ENCODE data around the gene PIK3R3. TPM values are rescaled to one million over a fixed set of nuclear protein-coding genes. Genes with fewer than 3 reads are reported as not detected.
"Not testable (repeated sequence)": the region's sequence is repeated elsewhere in the genome, so short reads cannot be mapped to it uniquely, and the experiment has no call there.

PIK3R3 gene
- polyA plus RNA-seq, 2 donors: 1.3 to 2.6 TPM

GRCh38 chr1:46113948-46114347 lies 18.5 kb downstream of the PIK3R3 start:
- Histone ChIP-seq H3K9me3 (ENCODE audit: control insufficient read depth in 2 of 2, insufficient read depth in 1 of 2, low read depth in 1 of 2, low read length in 1 of 2) (no peaks in the 10 kb centered on the region), H3K36me3 (ENCODE audit: control insufficient read depth in 2 of 2, insufficient read depth in 2 of 2, low read length in 1 of 2) (no peaks in the 10 kb centered on the region), H3K27ac (ENCODE audit: low read depth in 2 of 2, low read length in 1 of 2) (no peak overlapping the region), H3K4me1 (ENCODE audit: control insufficient read depth in 2 of 2, insufficient read depth in 2 of 2, low read length in 1 of 2) (peaks cover 0 to 2% of the 10 kb centered on the region in 2 donors), H3K4me3 (ENCODE audit: low read depth in 1 of 2, low read length in 2 of 2) (no peak overlapping the region), H3K27me3 (ENCODE audit: control insufficient read depth in 1 of 2, insufficient read depth in 2 of 2, low read length in 2 of 2) (no peaks in the 10 kb centered on the region)
- WGBS, 2 donors: 83 to 92% methylated on average over 5 of the region's 5 CpGs

DNA sequence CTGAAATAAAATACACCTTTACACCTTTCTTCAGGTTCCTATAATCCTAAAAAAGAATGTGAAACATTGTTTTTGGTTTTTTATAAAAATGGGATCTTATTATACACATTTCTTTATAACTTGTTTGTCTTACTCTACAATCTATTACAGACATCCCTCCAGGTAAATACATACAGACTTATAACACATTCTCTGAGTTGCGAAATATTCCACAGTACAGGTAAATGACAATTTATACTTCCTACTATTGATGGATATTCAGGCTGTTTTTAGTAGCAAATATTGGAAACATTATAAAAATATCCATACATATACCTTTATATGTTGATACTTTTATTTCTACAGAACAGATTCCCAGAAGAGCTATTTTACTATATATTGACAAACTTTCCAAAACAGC lies 20.3 kb downstream of the PIK3R3 start:
- Histone ChIP-seq H3K4me3 (ENCODE audit: low read depth in 1 of 2, low read length in 2 of 2) (no peak overlapping the region), H3K4me1 (ENCODE audit: control insufficient read depth in 2 of 2, insufficient read depth in 2 of 2, low read length in 1 of 2) (no peaks in the 10 kb centered on the region), H3K36me3 (ENCODE audit: control insufficient read depth in 2 of 2, insufficient read depth in 2 of 2, low read length in 1 of 2) (no peaks in the 10 kb centered on the region), H3K27ac (ENCODE audit: low read depth in 2 of 2, low read length in 1 of 2) (no peak overlapping the region), H3K27me3 (ENCODE audit: control insufficient read depth in 1 of 2, insufficient read depth in 2 of 2, low read length in 2 of 2) (no peaks in the 10 kb centered on the region), H3K9me3 (ENCODE audit: control insufficient read depth in 2 of 2, insufficient read depth in 1 of 2, low read depth in 1 of 2, low read length in 1 of 2) (no peaks in the 10 kb centered on the region)
- WGBS, 2 donors: 97 to 100% methylated on average over 1 of the region's 1 CpG

GRCh38 chr1:46110521-46110920 lies 21.9 kb downstream of the PIK3R3 start:
- Histone ChIP-seq H3K27me3 (ENCODE audit: control insufficient read depth in 1 of 2, insufficient read depth in 2 of 2, low read length in 2 of 2) (no peaks in the 10 kb centered on the region), H3K4me3 (ENCODE audit: low read depth in 1 of 2, low read length in 2 of 2) (no peak overlapping the region), H3K4me1 (ENCODE audit: control insufficient read depth in 2 of 2, insufficient read depth in 2 of 2, low read length in 1 of 2) (no peaks in the 10 kb centered on the region), H3K36me3 (ENCODE audit: control insufficient read depth in 2 of 2, insufficient read depth in 2 of 2, low read length in 1 of 2) (no peaks in the 10 kb centered on the region), H3K9me3 (ENCODE audit: control insufficient read depth in 2 of 2, insufficient read depth in 1 of 2, low read depth in 1 of 2, low read length in 1 of 2) (no peaks in the 10 kb centered on the region), H3K27ac (ENCODE audit: low read depth in 2 of 2, low read length in 1 of 2) (no peak overlapping the region)
- WGBS, 2 donors: 90 to 100% methylated on average over 1 of the region's 1 CpG

DNA sequence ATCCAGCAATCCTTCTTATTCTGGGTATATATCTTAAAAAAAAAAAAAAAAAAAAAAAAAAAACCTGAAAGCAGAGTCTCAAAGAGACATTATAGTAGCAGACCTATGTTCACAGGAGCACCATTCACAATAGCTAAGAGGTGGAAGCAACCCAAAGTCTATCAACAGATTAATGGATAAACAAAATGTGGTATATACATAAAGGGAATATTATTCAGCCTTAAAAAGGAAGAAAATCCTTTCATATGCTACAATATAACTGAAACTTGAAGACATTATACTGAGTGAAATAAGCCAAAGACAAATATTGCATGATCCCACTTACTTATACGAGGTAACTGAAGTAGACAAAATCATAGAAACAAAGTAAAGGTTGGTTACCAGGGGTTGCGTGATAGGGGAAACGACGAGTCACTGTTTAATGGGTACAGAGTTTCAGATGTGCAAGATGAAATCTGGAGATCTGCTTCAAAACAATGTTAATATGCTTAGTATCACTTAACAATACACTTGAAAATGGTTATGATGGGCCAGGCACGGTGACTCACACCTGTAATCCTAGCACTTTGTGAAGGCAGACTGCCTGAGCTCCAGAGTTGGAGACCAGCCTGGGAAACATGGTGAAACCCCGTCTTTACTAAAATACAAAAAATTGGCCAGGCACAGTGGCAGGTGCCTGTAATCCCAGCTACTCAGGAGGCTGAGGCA lies 29.5 kb downstream of the PIK3R3 start:
- 70 to 83% methylated on average over 6 of the region's 6 CpGs for WGBS, 2 donors
- Histone ChIP-seq H3K9me3 (ENCODE audit: control insufficient read depth in 2 of 2, insufficient read depth in 1 of 2, low read depth in 1 of 2, low read length in 1 of 2) (no peaks in the 10 kb centered on the region), H3K4me3 (ENCODE audit: low read depth in 1 of 2, low read length in 2 of 2) (no peak overlapping the region), H3K27me3 (ENCODE audit: control insufficient read depth in 1 of 2, insufficient read depth in 2 of 2, low read length in 2 of 2) (no peaks in the 10 kb centered on the region), H3K36me3 (ENCODE audit: control insufficient read depth in 2 of 2, insufficient read depth in 2 of 2, low read length in 1 of 2) (no peaks in the 10 kb centered on the region), H3K27ac (ENCODE audit: low read depth in 2 of 2, low read length in 1 of 2) (no peak overlapping the region), H3K4me1 (ENCODE audit: control insufficient read depth in 2 of 2, insufficient read depth in 2 of 2, low read length in 1 of 2) (no peaks in the 10 kb centered on the region)

GRCh38 chr1:46099215-46099614 lies 33.2 kb downstream of the PIK3R3 start:
- Histone ChIP-seq H3K4me1 (ENCODE audit: control insufficient read depth in 2 of 2, insufficient read depth in 2 of 2, low read length in 1 of 2) (no peaks in the 10 kb centered on the region), H3K27ac (ENCODE audit: low read depth in 2 of 2, low read length in 1 of 2) (no peak overlapping the region), H3K27me3 (ENCODE audit: control insufficient read depth in 1 of 2, insufficient read depth in 2 of 2, low read length in 2 of 2) (no peaks in the 10 kb centered on the region), H3K4me3 (ENCODE audit: low read depth in 1 of 2, low read length in 2 of 2) (no peak overlapping the region), H3K9me3 (ENCODE audit: control insufficient read depth in 2 of 2, insufficient read depth in 1 of 2, low read depth in 1 of 2, low read length in 1 of 2) (no peaks in the 10 kb centered on the region), H3K36me3 (ENCODE audit: control insufficient read depth in 2 of 2, insufficient read depth in 2 of 2, low read length in 1 of 2) (no peaks in the 10 kb centered on the region)
- WGBS, 2 donors: 88 to 100% methylated on average over 1 of the region's 1 CpG

- 88 to 90% methylated on average over 3 of the region's 3 CpGs for WGBS, 2 donors
- Histone ChIP-seq H3K27me3 (ENCODE audit: control insufficient read depth in 1 of 2, insufficient read depth in 2 of 2, low read length in 2 of 2) (no peaks in the 10 kb centered on the region), H3K4me3 (ENCODE audit: low read depth in 1 of 2, low read length in 2 of 2) (no peak overlapping the region)
Observed at GRCh38 chr1:46098027-46098712, 34.3 kb downstream of the PIK3R3 start.

GRCh38 chr1:46097149-46097472 lies 35.3 kb downstream of the PIK3R3 start:
- WGBS, 2 donors: 100% methylated on average over 1 of the region's 1 CpG
- Histone ChIP-seq H3K27ac (ENCODE audit: low read depth in 2 of 2, low read length in 1 of 2) (no peak overlapping the region), H3K4me3 (ENCODE audit: low read depth in 1 of 2, low read length in 2 of 2) (no peak overlapping the region), H3K36me3 (ENCODE audit: control insufficient read depth in 2 of 2, insufficient read depth in 2 of 2, low read length in 1 of 2) (no peaks in the 10 kb centered on the region), H3K9me3 (ENCODE audit: control insufficient read depth in 2 of 2, insufficient read depth in 1 of 2, low read depth in 1 of 2, low read length in 1 of 2) (no peaks in the 10 kb centered on the region), H3K4me1 (ENCODE audit: control insufficient read depth in 2 of 2, insufficient read depth in 2 of 2, low read length in 1 of 2) (no peaks in the 10 kb centered on the region), H3K27me3 (ENCODE audit: control insufficient read depth in 1 of 2, insufficient read depth in 2 of 2, low read length in 2 of 2) (no peaks in the 10 kb centered on the region)

More at GRCh38 chr1:46098027-46098712, 34.3 kb downstream of the PIK3R3 start:
- Histone ChIP-seq H3K4me1 (ENCODE audit: control insufficient read depth in 2 of 2, insufficient read depth in 2 of 2, low read length in 1 of 2) (no peaks in the 10 kb centered on the region), H3K27ac (ENCODE audit: low read depth in 2 of 2, low read length in 1 of 2) (no peak overlapping the region), H3K9me3 (ENCODE audit: control insufficient read depth in 2 of 2, insufficient read depth in 1 of 2, low read depth in 1 of 2, low read length in 1 of 2) (no peaks in the 10 kb centered on the region), H3K36me3 (ENCODE audit: control insufficient read depth in 2 of 2, insufficient read depth in 2 of 2, low read length in 1 of 2) (no peaks in the 10 kb centered on the region)

GRCh38 chr1:46096269-46097148 lies 35.9 kb downstream of the PIK3R3 start:
- Histone ChIP-seq H3K4me1 (ENCODE audit: control insufficient read depth in 2 of 2, insufficient read depth in 2 of 2, low read length in 1 of 2) (no peaks in the 10 kb centered on the region), H3K27me3 (ENCODE audit: control insufficient read depth in 1 of 2, insufficient read depth in 2 of 2, low read length in 2 of 2) (no peaks in the 10 kb centered on the region), H3K4me3 (ENCODE audit: low read depth in 1 of 2, low read length in 2 of 2) (no peak overlapping the region), H3K9me3 (ENCODE audit: control insufficient read depth in 2 of 2, insufficient read depth in 1 of 2, low read depth in 1 of 2, low read length in 1 of 2) (no peaks in the 10 kb centered on the region), H3K27ac (ENCODE audit: low read depth in 2 of 2, low read length in 1 of 2) (no peak overlapping the region), H3K36me3 (ENCODE audit: control insufficient read depth in 2 of 2, insufficient read depth in 2 of 2, low read length in 1 of 2) (no peaks in the 10 kb centered on the region)
- WGBS, 2 donors: 86 to 88% methylated on average over 10 of the region's 10 CpGs

GRCh38 chr1:46095110-46095509 lies 37.3 kb downstream of the PIK3R3 start:
- H3K9me3 ChIP-seq (ENCODE audit: control insufficient read depth in 2 of 2, insufficient read depth in 1 of 2, low read depth in 1 of 2, low read length in 1 of 2); H3K4me3 ChIP-seq (ENCODE audit: low read depth in 1 of 2, low read length in 2 of 2); H3K27me3 ChIP-seq (ENCODE audit: control insufficient read depth in 1 of 2, insufficient read depth in 2 of 2, low read length in 2 of 2); H3K4me1 ChIP-seq (ENCODE audit: control insufficient read depth in 2 of 2, insufficient read depth in 2 of 2, low read length in 1 of 2); H3K36me3 ChIP-seq (ENCODE audit: control insufficient read depth in 2 of 2, insufficient read depth in 2 of 2, low read length in 1 of 2); H3K27ac ChIP-seq (ENCODE audit: low read depth in 2 of 2, low read length in 1 of 2): not testable (repeated sequence)
- 95 to 97% methylated on average over 3 of the region's 3 CpGs for WGBS, 2 donors

All from esophagus (tissue), 2 donors.